NCI-H748 treated with DMSO at 0.1 percent for 48 hours (cell line): ENCODE data around the gene RUFY1.
"Not testable (repeated sequence)": the region's sequence is repeated elsewhere in the genome, so short reads cannot be mapped to it uniquely, and the experiment has no call there.

Experiments
- DNase-seq: peaks from one replicate; lab custom pipeline; 2025; lab: John Stamatoyannopoulos, UW

The RUFY1 gene, protein sequence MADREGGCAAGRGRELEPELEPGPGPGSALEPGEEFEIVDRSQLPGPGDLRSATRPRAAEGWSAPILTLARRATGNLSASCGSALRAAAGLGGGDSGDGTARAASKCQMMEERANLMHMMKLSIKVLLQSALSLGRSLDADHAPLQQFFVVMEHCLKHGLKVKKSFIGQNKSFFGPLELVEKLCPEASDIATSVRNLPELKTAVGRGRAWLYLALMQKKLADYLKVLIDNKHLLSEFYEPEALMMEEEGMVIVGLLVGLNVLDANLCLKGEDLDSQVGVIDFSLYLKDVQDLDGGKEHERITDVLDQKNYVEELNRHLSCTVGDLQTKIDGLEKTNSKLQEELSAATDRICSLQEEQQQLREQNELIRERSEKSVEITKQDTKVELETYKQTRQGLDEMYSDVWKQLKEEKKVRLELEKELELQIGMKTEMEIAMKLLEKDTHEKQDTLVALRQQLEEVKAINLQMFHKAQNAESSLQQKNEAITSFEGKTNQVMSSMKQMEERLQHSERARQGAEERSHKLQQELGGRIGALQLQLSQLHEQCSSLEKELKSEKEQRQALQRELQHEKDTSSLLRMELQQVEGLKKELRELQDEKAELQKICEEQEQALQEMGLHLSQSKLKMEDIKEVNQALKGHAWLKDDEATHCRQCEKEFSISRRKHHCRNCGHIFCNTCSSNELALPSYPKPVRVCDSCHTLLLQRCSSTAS

DNA sequence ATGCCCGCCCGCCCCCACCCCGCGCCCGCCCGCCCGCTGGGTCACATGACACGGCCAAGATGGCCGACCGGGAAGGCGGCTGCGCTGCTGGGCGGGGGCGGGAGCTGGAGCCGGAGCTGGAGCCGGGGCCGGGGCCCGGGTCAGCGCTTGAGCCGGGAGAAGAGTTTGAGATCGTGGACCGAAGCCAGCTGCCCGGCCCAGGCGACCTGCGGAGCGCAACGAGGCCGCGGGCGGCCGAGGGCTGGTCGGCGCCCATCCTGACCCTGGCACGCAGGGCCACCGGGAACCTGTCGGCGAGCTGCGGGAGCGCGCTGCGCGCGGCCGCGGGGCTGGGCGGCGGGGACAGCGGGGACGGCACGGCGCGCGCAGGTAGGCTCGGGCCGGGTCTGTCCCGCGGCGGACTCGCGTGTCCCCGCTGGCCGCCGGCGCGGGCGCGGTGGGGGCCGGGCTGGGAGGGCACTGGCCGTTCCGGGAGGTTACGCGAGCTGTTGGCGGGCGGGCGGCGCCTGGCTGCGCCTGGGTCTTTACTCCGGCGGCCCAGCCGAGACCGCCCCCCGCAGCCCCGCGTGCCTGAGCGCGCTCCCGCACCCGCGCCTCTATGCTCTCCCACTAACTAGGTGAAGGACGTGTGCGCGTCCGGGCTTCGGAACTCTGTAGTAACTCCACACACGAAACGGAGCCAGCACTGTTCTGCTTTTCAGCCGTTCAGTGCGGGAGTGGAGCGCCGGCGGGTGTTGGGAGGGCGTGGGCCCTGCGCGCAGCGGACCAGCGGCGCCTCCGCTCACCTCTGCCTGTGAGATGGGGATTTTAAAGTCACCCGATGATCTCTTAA, at the start of gene RUFY1:
RUFY1 (plus strand) TSS at position 44 of the 832 bp plus-strand sequence; CDS start at position 60, 16 bp downstream.
- peak; percentile 29 for DNase-seq

DNA sequence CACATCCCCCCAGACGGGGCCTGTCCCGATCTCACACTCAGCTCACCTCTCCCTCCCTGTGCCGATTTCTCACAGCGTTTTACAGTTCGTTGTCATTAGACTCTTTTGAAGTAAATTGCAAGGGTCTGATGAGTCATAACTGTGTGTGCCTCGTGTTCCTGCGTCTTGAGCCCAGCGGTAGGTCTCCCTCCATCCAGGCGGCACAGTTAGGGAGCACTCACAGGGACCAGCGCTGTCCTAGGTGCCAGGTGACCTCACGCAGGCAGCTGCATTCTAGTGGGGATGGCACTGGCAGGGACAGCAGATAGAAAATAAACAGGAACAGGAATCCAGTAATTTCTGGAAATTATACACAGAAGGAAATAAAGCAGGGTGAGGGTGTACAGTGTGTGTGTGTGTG, 48.4 kb upstream of the RUFY1 start:
- DNase-seq, result not testable (repeated sequence)

DNA sequence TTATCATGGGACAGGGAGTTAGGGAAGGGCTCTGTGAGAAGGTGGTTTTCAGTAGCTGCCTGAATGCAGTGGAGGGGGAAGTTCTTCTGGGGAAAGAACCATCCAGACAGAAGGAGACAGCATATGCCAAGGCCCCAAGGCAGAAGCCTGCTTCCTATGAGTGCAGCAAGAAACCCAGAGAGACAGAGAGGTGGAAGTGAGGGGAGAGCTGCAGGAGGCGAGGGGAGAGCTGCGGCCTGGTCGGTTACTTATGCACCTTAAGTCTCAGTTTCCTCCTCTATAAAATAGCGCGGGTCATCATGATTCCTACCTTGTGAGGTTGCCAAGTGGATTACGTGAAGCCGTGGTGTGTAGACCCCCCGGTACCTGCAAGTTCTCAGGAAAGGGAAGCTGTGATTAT, 47.9 kb upstream of the RUFY1 start:
- not testable (repeated sequence) for DNase-seq

DNA sequence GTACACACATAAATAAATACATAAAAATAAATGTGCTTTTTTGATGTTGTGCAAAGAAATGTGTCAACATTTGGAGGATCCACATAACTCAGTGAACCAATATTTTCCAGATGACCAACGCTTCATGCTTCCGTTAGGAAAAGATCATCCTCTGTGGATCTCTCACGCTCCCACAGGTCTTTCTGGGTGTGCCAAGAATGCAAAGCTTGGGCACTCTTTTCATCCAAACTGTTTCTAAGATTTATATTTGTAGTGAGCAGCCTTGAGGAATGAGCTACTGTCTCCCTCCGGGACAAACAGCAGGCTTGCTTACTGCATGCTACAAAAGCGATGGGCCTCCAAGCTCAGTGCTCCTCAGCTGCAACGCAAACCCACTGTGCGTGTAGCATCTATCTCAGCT, 46.2 kb upstream of the RUFY1 start:
- DNase-seq, result no peak

DNA sequence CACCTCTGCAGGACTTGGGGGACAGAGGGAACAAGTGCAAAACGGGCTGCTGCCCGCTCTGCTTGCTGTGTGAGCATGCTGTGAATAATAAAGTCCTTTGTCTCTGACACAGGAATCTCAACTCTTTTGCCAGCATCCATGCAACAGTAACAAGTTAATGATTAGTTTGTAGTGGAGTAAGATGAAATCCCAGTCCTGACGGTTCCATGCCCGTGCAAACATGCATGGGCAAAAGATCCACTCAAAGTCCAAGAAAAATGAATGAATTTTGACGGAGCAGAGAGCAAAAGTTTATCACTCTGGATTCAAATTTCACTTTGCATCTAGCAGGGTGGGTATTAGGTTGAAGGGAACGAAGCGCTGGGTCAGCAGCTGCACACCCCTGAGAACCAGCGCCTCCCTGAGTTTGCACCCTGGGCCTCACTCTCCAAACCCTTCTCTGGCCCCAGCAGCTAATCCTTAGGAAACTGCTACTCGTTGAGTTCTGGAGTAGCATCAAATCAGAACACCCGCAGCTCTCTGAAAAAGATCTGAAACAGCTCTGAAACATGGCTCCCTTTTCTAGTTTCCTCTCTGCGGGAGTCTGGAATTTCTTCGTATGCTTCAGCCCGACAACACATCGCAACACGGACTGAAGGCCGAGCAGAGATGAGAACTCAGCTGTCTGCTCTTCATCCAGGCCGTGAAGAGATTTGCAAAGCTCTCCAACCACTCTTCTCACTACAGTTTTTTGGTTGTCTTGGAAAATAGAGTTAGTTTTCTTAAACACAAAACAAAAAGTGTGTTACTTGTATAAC, 45.6 kb upstream of the RUFY1 start:
- no peak for DNase-seq

DNA sequence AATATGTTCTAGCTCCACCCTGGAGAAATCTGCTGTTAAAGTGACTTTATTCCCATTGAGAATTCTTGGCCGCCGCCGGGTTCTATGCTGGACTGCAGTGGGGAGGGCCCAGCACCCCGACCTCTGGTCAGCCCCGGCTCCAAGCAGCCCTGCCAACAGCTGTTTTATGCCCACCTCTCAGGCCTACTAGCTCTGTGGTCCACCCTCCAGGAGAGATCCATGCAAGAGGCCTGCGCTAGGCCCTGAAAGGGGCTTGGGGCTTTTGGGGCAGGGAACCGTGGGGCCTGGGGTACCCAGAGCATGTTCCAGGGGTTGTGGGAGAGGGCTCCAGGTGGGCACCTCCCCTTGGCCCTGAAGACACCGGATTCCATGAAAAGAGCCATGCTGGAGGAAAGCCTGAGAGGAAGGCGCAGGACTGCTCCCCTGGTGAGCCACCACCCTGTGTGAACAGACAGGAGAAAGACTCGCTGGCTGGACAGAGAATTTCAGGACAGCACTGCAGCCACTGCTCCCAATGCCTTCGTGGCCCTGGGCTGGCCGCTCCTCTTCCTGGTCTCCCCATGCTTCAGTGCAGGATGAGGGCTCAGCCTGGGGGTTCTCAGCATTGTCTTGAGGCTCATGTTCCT, 44.6 kb upstream of the RUFY1 start:
- DNase-seq, result no peak

DNA sequence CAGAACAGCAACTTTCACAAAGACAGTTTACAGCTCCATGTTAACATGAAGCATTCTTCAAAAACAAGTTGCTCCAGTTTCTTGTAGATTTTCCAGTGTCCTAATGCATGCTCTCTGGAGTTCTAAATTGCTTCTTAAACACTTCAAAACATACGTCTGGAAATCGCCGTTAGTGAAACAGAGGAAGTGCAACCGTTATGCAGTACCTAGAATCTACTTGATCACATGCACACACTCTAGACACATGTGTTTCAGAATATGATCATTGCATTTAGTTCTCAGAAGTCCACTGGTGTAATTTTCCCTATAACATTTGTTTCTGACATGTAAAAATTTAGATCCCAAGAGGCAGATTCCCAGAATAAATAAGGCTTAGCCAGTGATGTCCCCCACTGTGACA, 41.1 kb upstream of the RUFY1 start:
- DNase-seq, result no peak

DNA sequence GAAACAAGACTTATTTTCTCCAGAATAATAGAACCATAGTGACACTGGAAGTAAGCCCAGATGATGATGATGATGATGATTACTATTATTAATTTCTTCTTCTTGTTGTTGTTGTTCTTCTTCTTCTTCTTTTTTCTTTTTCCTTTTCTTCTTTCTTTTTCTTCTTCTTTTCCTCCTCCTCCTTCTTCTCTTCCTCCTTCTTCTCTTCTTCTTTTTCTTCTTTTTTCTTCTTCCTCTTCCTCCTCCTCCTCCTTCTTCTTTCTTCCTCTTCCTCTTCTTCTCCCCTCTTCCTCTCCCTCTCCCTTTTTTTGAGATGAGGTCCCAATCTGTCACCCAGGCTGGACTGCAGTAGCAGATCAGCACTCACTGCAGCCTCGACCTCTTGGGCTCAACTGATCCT, 40.5 kb upstream of the RUFY1 start:
- no peak for DNase-seq

DNA sequence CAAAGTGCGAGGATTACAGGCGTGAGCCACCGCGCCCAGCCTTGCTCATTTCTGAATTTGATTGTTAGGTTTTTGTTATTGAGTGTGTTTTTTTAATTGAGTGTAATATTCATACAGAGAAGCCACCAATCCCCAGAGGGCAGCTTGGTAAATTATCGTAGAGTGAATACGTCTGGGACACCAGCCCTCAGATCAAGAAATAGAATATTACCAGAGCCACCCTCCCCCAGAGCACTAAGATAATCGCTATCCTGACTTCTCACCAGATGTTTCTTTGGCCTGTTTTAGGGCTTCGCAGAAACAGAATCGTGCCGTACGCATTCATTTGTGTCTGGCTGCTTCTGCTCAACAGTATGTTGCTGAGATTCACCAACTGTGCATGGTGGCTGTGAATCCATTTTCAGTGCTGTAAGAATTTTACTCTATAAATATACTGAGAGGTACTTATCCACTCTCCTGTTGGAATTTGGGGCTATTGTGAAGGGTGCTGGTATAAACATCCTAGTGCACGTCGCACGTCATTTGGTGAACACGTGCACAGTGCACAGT, 37.8 kb upstream of the RUFY1 start:
- no peak for DNase-seq

DNA sequence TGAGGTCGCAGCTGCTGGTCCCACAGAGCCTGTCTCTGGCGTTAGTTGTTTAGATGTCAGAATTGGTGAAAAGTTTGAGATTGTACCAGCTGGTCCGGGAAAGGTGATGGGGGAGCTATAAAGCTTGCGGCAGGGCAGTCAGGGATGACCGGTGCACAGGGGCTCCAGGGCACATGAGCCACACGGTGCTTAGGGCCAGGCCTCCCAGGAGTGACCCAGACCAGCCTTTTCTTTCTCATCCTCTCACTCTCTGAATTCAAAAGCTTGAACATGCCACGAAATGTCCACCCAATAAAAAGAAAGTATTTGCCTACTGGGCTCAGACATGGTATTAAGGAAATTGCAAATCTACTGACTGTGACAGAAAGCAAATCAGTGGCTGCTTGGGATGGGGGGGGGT, 34.9 kb upstream of the RUFY1 start:
- DNase-seq, result not testable (repeated sequence)

DNA sequence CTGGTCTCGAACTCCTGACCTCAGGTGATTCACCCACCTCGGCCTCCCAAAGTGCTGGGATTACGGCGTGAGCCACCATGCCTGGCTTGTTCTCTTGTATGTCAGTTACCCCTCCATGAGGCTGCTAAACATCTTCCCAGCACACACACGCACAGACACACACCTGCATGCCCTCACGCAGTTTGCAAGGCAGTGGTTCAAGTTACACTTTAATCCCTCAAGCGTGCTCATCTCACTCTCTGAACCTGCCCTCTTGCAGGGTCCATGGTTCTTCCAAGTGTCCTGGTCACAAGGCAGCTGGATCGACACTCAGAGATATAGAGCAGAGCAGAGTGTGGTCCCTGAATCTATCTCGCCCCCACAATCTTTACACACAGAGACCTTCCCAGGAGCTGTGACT, 34.1 kb upstream of the RUFY1 start:
- no peak for DNase-seq

DNA sequence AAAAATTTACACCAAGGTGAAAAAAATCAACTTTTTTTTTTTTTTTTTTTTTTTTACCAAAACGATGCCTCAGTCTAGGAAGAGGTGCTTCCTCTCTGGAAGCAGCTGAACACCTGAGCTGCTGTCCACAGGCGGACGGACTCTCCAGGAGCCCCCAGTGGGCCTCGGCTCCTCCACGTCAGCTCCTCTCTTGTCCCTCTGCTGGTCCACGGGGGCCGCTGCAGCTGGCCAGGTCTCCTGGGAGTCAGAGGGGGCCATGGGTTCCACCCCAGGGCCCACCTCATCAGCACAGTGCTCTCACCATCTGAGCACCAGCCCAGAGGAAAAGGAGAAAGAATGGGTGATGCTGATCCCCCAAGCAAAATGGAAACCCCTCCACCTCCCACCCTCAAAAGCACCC, 32.6 kb upstream of the RUFY1 start:
- DNase-seq, result not testable (repeated sequence)

DNA sequence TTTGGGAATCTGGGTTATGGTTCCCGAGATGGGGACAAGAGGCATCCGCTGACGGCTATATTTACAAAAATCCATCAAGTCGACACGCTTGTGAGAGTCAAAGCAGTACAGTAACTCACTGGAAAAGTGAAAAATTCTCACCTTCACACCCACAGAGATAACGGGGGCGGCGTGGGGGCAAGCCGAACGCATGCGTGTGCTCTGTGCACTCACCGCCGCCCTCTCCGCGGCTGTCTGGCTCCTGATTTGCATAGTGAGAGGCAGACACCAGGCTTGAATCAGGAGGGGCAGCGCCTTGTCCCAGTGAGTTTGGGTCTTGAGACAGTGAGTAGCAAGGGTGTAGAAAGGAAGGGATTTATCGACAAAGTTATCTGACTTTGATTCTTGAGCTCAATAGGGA, 32.0 kb upstream of the RUFY1 start:
- not testable (repeated sequence) for DNase-seq

DNA sequence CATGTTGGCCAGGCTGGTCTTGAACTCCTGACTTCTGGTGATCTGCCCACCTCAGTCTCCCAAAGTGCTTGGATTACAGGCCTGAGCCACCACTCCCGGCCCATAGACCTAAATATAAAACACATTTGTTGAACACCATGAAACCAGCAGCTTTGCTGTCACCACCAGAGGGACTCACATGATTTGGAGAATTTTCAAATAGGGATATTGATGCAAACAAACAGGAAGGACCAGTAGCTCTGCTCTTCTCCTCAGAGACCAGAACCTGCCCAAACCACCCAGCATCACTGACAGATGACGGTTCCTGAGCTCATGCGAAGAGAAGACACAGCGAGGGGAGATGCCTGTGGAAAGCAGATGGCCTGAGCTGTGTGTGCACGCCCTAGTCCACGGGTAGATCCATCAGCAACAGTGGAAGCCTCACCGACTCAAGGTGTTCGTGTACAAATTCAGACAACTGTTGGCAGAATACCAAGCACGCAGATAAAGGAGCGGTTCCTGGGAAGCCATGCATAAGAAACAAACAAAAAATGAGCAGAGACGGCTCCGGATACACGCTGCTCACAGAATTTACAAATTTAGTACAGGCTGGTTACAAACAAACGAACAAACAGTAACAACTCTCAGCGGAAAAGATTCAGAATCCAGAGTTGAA, 30.8 kb upstream of the RUFY1 start:
- not testable (repeated sequence) for DNase-seq

DNA sequence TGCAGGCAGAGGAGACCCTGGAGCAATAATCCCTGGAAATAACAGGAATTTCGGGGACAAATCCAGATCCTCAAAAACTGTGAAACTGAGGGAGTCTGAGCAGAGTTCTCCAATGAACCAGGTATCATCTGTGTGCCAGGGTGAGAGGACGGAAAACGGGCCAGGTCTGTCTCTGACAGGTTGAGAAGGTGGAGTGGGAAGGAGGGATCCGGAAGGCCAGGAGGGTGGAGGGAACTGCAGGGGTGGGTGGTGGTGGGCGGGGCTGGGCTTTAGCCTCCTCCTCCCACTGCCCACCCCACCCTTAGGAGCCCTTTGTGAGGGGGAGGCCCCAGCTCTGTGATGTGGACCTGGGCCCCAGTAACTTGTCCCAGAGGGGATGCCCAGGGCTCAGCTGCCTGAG, 28.2 kb upstream of the RUFY1 start:
- DNase-seq, result not testable (repeated sequence)

DNA sequence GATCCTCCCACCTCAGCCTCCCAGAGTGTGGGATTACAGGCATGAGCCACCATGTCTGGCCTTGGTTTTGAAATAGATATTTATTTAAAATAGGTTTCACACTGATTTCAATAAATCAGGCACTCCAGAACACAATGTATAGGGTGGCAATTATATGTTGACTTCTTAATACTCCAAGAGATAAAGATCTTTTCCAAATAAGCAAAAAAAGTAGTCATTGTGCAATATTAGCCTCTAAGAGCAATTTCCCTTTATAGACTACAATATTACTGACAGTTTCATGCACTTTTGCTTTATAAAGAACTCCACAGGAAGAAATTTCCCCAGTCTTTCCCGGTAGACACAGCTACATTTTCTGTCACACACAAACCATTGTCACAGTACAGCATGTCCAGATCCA, 23.4 kb upstream of the RUFY1 start:
- DNase-seq, result no peak

DNA sequence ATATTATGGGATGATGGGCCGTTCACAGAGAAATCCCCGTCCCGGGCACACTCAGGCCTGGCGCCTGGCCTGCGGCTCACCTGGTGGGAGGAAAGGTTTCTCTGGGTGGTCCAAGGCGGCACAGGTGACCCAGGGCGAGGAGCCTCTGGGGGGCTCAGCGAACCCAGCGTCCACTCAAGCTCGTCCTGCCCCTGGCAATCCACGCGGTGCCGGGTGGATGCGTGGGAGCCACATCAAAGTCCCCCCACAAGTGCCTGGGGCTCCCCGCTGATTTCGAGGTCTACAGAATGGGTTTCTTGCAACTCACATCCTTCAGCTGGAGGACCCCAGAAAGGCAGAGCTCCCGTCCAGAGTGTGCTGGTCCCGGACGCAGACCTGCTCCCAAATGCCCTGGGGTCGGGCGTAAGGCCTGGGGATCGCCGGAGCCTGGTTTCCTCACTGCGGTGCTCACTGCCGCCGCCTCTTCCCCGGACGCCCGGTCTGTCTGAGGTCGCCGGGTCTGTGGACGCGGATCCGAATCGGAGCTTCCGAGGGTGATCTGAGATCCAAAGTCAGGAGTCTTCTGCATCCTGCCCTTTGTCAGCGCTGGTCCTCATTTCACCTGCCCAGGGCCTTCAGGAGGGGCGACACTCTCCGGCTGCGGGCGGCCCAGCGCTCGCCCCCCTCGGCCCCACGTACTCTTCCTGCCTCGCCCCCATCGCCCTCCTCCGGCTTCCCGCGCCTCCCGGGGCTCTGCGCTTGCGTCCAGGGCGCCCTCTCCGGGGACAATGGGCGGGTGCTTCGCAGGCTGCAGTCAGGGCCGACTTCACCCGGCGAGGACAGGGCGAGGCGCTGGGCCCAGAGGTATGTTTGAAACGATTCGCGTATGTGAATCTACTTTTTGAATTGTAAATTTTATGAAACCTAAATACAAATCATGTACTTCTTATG, 20.0 kb upstream of the RUFY1 start:
- DNase-seq, result no peak

DNA sequence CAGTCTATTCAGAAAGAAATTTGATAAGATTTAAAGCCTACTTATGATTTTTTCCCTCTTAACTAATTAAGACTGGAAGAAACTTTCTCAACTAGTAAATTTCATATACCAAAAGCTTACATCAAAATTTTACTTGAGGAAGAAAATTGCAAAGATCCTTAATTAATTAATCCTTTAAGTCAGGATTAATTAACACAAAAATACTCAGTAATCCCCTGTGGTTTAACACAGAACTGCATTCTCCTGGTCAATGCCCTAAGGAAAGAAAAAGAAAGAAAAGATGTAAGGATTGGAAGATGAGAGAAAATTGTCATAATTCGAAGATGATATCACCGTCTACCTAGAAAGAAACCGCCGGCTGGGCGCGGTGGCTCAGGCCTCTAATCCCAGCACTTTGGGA, 17.3 kb upstream of the RUFY1 start:
- DNase-seq, result no peak

DNA sequence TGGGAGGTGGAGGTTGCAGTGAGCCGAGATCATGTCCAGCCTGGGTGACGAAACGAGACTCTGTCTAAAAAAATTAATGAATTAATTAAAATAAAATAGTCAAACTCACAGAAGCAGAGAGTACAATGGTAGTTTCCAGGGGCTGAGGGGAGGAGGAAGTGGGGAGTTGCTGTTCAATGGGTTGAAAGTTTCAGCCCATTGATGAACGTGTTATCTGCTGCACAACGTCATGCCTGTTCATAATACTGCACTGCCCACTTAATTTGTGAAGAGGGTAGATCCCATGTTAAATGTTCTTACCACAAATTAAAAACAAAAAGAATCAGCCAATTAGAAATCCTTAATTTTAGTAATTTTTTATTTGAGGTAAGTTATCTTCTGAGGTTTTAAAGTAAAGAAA, 16.4 kb upstream of the RUFY1 start:
- no peak for DNase-seq
